IMR-90 (cell line): ENCODE results near the gene CYP26A1. TPM values are rescaled to one million over a fixed set of nuclear protein-coding genes. Genes with fewer than 3 reads are reported as not detected.

ENCODE experiments used
- ATAC-seq: fragments of 200-7000 bp; cut with Tn5 transposase; 2 replicates; pipeline ENCODE4 v1.9.1; 2020; ENCODE audit warnings: low read depth, mild to moderate bottlenecking, moderate library complexity
- BruUV-seq: library from RNA; stranded (reverse); fragments of 400-500 nt; replicated peaks from 2 replicates; lab custom pipeline; 2021; lab: Mats Ljungman, UMichigan
- CTCF ChIA-PET: fragments of 300-600 bp; formaldehyde crosslinking; extraction: SDS; loops from one replicate; lab custom pipeline; 2021; ENCODE audit warnings: antibody characterized with exemption; lab: Yijun Ruan, JAX
- POLR2A ChIA-PET: fragments of 300-600 bp; sonication (Branson Sonifier 250); formaldehyde crosslinking; loops from one replicate; lab custom pipeline; 2022; ENCODE audit warnings: antibody characterized with exemption; ENCODE audit not compliant: unreplicated experiment; lab: Charles Lee
- DNase-seq: peaks from one replicate; pipeline ENCODE4 v3.0.0; 2013
- H2AFZ ChIP-seq: replicated peaks from 2 replicates; pipeline ENCODE3; 2013; ENCODE audit warnings: low read length, mild to moderate bottlenecking; ENCODE audit not compliant: poor library complexity
- H2AK5ac ChIP-seq: 2 replicates; pipeline ENCODE4 v1.6.1; 2013; ENCODE audit warnings: low read depth, low read length, inconsistent platforms
- H2AK9ac ChIP-seq: replicated peaks from 2 replicates; pipeline ENCODE3; 2013; ENCODE audit warnings: mild to moderate bottlenecking, low read depth, low read length, moderate library complexity; ENCODE audit not compliant: poor library complexity
- H2BK120ac ChIP-seq: 2 replicates; pipeline ENCODE4 v1.6.1; 2013; ENCODE audit warnings: low read depth, low read length, inconsistent platforms
- H2BK15ac ChIP-seq: 3 replicates; pipeline ENCODE4 v1.6.1; 2013; ENCODE audit warnings: low read depth, low read length, inconsistent platforms
- H2BK20ac ChIP-seq: 2 replicates; pipeline ENCODE4 v1.6.1; 2013; ENCODE audit warnings: low read depth, mild to moderate bottlenecking, inconsistent platforms, low read length, moderate library complexity
- H2BK5ac ChIP-seq: 2 replicates; pipeline ENCODE4 v1.6.1; 2013; ENCODE audit warnings: mild to moderate bottlenecking, low read depth, low read length, inconsistent platforms; ENCODE audit not compliant: poor library complexity, severe bottlenecking
- H3K14ac ChIP-seq: replicated peaks from 2 replicates; pipeline ENCODE4 v1.6.1; 2013; ENCODE audit warnings: low read depth, low read length, inconsistent platforms
- H3K18ac ChIP-seq: 2 replicates; pipeline ENCODE4 v1.6.1; 2013; ENCODE audit warnings: low read depth, low read length, control low read depth
- H3K23ac ChIP-seq: 2 replicates; pipeline ENCODE4 v1.6.1; 2013; ENCODE audit warnings: low read depth, low read length, inconsistent platforms
- H3K27ac ChIP-seq: 2 replicates; pipeline ENCODE4 v1.5.1; 2013; ENCODE audit warnings: mild to moderate bottlenecking, control low read depth, low read length; ENCODE audit not compliant: insufficient read depth
- H3K27me3 ChIP-seq: 2 replicates; pipeline ENCODE4 v1.6.1; 2013; ENCODE audit warnings: low read length; ENCODE audit not compliant: control insufficient read depth, insufficient read depth
- H3K36me3 ChIP-seq: 2 replicates; pipeline ENCODE4 v1.6.1; 2013; ENCODE audit warnings: low read length, mixed read lengths; ENCODE audit not compliant: control insufficient read depth, insufficient read depth
- H3K4ac ChIP-seq: 2 replicates; pipeline ENCODE4 v1.6.1; 2013; ENCODE audit warnings: low read depth, low read length, inconsistent platforms
- H3K4me1 ChIP-seq: 2 replicates; pipeline ENCODE4 v1.6.1; 2013; ENCODE audit warnings: low read length, mixed read lengths; ENCODE audit not compliant: control insufficient read depth, insufficient read depth
- H3K4me2 ChIP-seq: 2 replicates; pipeline ENCODE4 v1.6.1; 2013; ENCODE audit warnings: low read depth, mild to moderate bottlenecking, control low read depth, low read length, moderate library complexity
- H3K4me3 ChIP-seq: 2 replicates; pipeline ENCODE4 v1.5.1; 2013; ENCODE audit warnings: low read depth, mild to moderate bottlenecking, control low read depth, low read length, moderate library complexity; ENCODE audit not compliant: insufficient read depth
- H3K56ac ChIP-seq: 2 replicates; pipeline ENCODE4 v1.6.1; 2013; ENCODE audit warnings: low read length, inconsistent platforms; ENCODE audit not compliant: insufficient read depth; ENCODE audit errors: extremely low read depth
- H3K79me1 ChIP-seq, 2 experiments: 2 replicates each; pipeline ENCODE4 v1.6.1; 2013; ENCODE audit warnings: low read length in 2 of 2, inconsistent platforms in 1 of 2, low read depth in 1 of 2
- H3K9ac ChIP-seq: 2 replicates; pipeline ENCODE4 v1.6.1; 2013; ENCODE audit warnings: low read depth, low read length, control low read depth
- H3K9me1 ChIP-seq: 2 replicates; pipeline ENCODE4 v1.6.1; 2013; ENCODE audit warnings: low read length, inconsistent platforms; ENCODE audit not compliant: insufficient read depth
- H3K9me3 ChIP-seq: 2 replicates; pipeline ENCODE4 v1.6.1; 2013; ENCODE audit warnings: low read length; ENCODE audit not compliant: control insufficient read depth, insufficient read depth
- H4K20me1 ChIP-seq: 2 replicates; pipeline ENCODE4 v1.6.1; 2013; ENCODE audit warnings: low read length, inconsistent platforms; ENCODE audit not compliant: insufficient read depth
- H4K5ac ChIP-seq: 2 replicates; pipeline ENCODE4 v1.6.1; 2013; ENCODE audit warnings: mild to moderate bottlenecking, low read depth, low read length, control low read depth
- H4K8ac ChIP-seq, 2 experiments: 2 replicates each; pipeline ENCODE4 v1.6.1; 2013; ENCODE audit warnings: low read depth in 2 of 2, low read length in 2 of 2, control low read depth in 1 of 2, inconsistent platforms in 1 of 2
- H4K91ac ChIP-seq: 2 replicates; pipeline ENCODE4 v1.6.1; 2013; ENCODE audit warnings: low read depth, low read length, inconsistent platforms; ENCODE audit not compliant: insufficient read depth
- ELK1 ChIP-seq: fragments of 150-350 bp; IDR thresholded peaks from 2 replicates; pipeline ENCODE4 v1.6.1; 2016; ENCODE audit warnings: low read depth, mild to moderate bottlenecking, low read length, moderate library complexity, borderline replicate concordance
- FOS ChIP-seq: fragments of 150-350 bp; IDR thresholded peaks from 2 replicates; pipeline ENCODE4 v1.6.1; 2016; ENCODE audit warnings: low read depth, low read length
- MXI1 ChIP-seq: IDR thresholded peaks from 2 replicates; pipeline ENCODE4 v1.6.1; 2012; ENCODE audit warnings: low read depth, mild to moderate bottlenecking, low read length, moderate library complexity, borderline replicate concordance
- NFE2L2 ChIP-seq: fragments of 150-350 bp; IDR thresholded peaks from 2 replicates; pipeline ENCODE4 v1.6.1; 2016; ENCODE audit warnings: low read depth, mild to moderate bottlenecking, low read length
- POLR2A ChIP-seq: IDR thresholded peaks from 2 replicates; pipeline ENCODE4 v1.6.1; 2012; ENCODE audit warnings: mild to moderate bottlenecking, low read depth, low read length
- RAD21 ChIP-seq: IDR thresholded peaks from 2 replicates; pipeline ENCODE4 v1.6.1; 2012; ENCODE audit warnings: low read length, improper control_type of control experiment
- RCOR1 ChIP-seq: IDR thresholded peaks from 2 replicates; pipeline ENCODE4 v1.6.1; 2012; ENCODE audit warnings: mild to moderate bottlenecking, low read length, improper control_type of control experiment; ENCODE audit not compliant: insufficient replicate concordance
- SMC3 ChIP-seq: fragments of 150-350 bp; IDR thresholded peaks from 2 replicates; pipeline ENCODE4 v1.6.1; 2016; ENCODE audit warnings: low read depth, mild to moderate bottlenecking, antibody characterized with exemption, low read length, moderate library complexity
- WGBS, 2 experiments: methylation state at CpG; one replicate each; pipeline versions ENCODE4 v1.1.5 to v1.1.7; 2013; ENCODE audit warnings: missing lambda C conversion rate in 2 of 2; ENCODE audit not compliant: insufficient read length in 1 of 2; ENCODE audit errors: extremely low coverage in 2 of 2; 5-methylcytosine and 5-hydroxymethylcytosine counted together
- dilution Hi-C: fragments of 300-500 bp; cut with HindIII; formaldehyde crosslinking; loops from one replicate; pipeline ENCODE4 v1.14.3; 2018; ENCODE audit warnings: low sequenced_read_pairs; ENCODE audit not compliant: unreplicated experiment
- in situ Hi-C: fragments of 300-500 bp; cut with MboI; formaldehyde crosslinking; loops from 3 replicates; pipeline ENCODE4 v1.14.3; 2019; ENCODE audit warnings: low sequenced_read_pairs, inconsistent platforms, mixed read lengths
- intact Hi-C: fragments of 100-400 bp; cut with micrococcal nuclease; formaldehyde crosslinking; loops from 2 replicates; pipeline ENCODE4 v1.10.0; 2022
- polyA plus RNA-seq, 3 experiments: library from polyadenylated mRNA; depleted of rRNA; stranded (reverse); fragments of >200 nt; gene quantifications; 2 replicates each; pipeline ENCODE4 v1.2.3, GENCODE V29; 2012; ENCODE audit warnings: low replicate concordance in 1 of 3
- total RNA-seq: library from RNA; depleted of rRNA; stranded (reverse); fragments of >200 nt; gene quantifications from 2 replicates; pipeline ENCODE4 v1.2.3, GENCODE V29; 2012
- TF ChIP-seq, protein P1 (sequence below): conservative IDR thresholded peaks from 2 replicates; pipeline ENCODE4 v1.5.1; 2012; ENCODE audit warnings: mild to moderate bottlenecking, low read depth, low read length, improper control_type of control experiment

CYP26A1 gene
- total and polyA plus RNA-seq, 2 of the 4 experiments (the other 2 are of a cell fraction), result 0.15 TPM; not detected in 1

DNA sequence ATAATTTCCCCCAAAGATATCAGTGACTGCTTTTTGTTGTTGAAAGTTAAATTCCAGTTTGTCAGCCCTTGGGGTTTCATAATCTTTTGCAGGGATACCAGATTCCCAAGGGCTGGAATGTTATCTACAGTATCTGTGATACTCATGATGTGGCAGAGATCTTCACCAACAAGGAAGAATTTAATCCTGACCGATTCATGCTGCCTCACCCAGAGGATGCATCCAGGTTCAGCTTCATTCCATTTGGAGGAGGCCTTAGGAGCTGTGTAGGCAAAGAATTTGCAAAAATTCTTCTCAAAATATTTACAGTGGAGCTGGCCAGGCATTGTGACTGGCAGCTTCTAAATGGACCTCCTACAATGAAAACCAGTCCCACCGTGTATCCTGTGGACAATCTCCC lies 3.2 kb downstream of the CYP26A1 start:
- no peak overlapping the region for H2BK15ac ChIP-seq
- no peak overlapping the region for H3K4me3 ChIP-seq
- DNase-seq, result no peak
- WGBS, 2 experiments, result no CpG with 5 or more reads among the region's 2 CpGs
- no peaks in the 10 kb centered on the region for H3K36me3 ChIP-seq
- no peak overlapping the region for H4K8ac ChIP-seq
- H3K9me1 ChIP-seq, result no peaks in the 10 kb centered on the region
- no peak for ATAC-seq
- no peak overlapping the region for H3K9ac ChIP-seq
- H2AK5ac ChIP-seq, result no peak overlapping the region
- dilution Hi-C loops, result no loop called here
- no peak overlapping the region for H3K56ac ChIP-seq
- intact Hi-C loops, result no loop called here
- POLR2A ChIA-PET, result no interaction called here
- 0 out of 2 replicates have a peak, but pooled peaks cover 6% of the 10 kb centered on the region for H4K20me1 ChIP-seq
- no peak overlapping the region for H2BK5ac ChIP-seq
- H3K27ac ChIP-seq, result no peak overlapping the region
- H4K5ac ChIP-seq, result no peak overlapping the region
- H3K27me3 ChIP-seq, result peaks cover 58% of the 10 kb centered on the region
- H3K14ac ChIP-seq, result no peak overlapping the region
- BruUV-seq, result no TSS peak
- TF ChIP-seq POLR2A, result no peak
- TF ChIP-seq FOS, result no peak
- no peak for TF ChIP-seq NFE2L2
- TF ChIP-seq RCOR1, result no peak
- TF ChIP-seq MXI1, result no peak
- TF ChIP-seq ELK1, result no peak
- TF ChIP-seq, protein P1, sequence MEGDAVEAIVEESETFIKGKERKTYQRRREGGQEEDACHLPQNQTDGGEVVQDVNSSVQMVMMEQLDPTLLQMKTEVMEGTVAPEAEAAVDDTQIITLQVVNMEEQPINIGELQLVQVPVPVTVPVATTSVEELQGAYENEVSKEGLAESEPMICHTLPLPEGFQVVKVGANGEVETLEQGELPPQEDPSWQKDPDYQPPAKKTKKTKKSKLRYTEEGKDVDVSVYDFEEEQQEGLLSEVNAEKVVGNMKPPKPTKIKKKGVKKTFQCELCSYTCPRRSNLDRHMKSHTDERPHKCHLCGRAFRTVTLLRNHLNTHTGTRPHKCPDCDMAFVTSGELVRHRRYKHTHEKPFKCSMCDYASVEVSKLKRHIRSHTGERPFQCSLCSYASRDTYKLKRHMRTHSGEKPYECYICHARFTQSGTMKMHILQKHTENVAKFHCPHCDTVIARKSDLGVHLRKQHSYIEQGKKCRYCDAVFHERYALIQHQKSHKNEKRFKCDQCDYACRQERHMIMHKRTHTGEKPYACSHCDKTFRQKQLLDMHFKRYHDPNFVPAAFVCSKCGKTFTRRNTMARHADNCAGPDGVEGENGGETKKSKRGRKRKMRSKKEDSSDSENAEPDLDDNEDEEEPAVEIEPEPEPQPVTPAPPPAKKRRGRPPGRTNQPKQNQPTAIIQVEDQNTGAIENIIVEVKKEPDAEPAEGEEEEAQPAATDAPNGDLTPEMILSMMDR, result no peak
- TF ChIP-seq RAD21, result no peak
- TF ChIP-seq SMC3, result no peak
- no peak overlapping the region for H3K4me2 ChIP-seq
- no peaks in the 10 kb centered on the region for H3K9me3 ChIP-seq
- no peak overlapping the region for H2BK120ac ChIP-seq
- H2AK9ac ChIP-seq, result no peak overlapping the region
- no peak overlapping the region for H3K18ac ChIP-seq
- H2AFZ ChIP-seq, result no peak overlapping the region
- no peak overlapping the region for H3K4ac ChIP-seq
- H3K4me1 ChIP-seq, result peaks cover 7% of the 10 kb centered on the region; the same call in 1 of the 2 replicates
- H3K79me1 ChIP-seq, result no peaks in the 10 kb centered on the region
- no peak overlapping the region for H4K91ac ChIP-seq
- no peak overlapping the region for H3K23ac ChIP-seq
- CTCF ChIA-PET, result interaction anchor here (0.6 to 1.0 kb wide), 4 partner anchors 11 to 318 kb away, joined by 3 to 4 read pairs (median 3); no protein-coding TSS in a partner anchor
- H2BK20ac ChIP-seq, result no peak overlapping the region
- in situ Hi-C loops, result no loop called here
